ENCODE data around the gene SLC44A5. TPM values are rescaled to one million over a fixed set of nuclear protein-coding genes. Genes with fewer than 3 reads are reported as not detected.

Gene SLC44A5
- total and polyA plus RNA-seq, 2 experiments from 2014 or later = 3.3 to 11.7 TPM

GRCh38 chr1:75470448-75470847, 140.5 kb downstream of the SLC44A5 start (continued):
- TF ChIP-seq CTCF (conservative IDR thresholded peaks at IDR 0.05; ENCODE audit: low read depth in 2 of 2) = no peak

- ATAC-seq (no peak), DNase-seq (ENCODE audit: low spot score) (no peak)
- H3K27me3 ChIP-seq (ENCODE audit: insufficient read depth) = no peaks in the 10 kb centered on the region
- H3K27ac ChIP-seq (ENCODE audit: low read depth) = no peak overlapping the region
- H3K36me3 Mint-ChIP-seq (ENCODE audit: low read depth) = no peaks in the 10 kb centered on the region
- no peak overlapping the region for H3K4me2 ChIP-seq
- no peaks in the 10 kb centered on the region; the same call in 2 of the 3 replicates for H3K9me3 Mint-ChIP-seq
- H2AFZ ChIP-seq = no peak overlapping the region; the same call in 1 of the 2 replicates
- H3K4me1 ChIP-seq (ENCODE audit: insufficient read depth) = no peaks in the 10 kb centered on the region
- no peaks in the 10 kb centered on the region for H4K20me1 ChIP-seq (replicated peaks; ENCODE audit: insufficient read depth)
- H3K9me2 ChIP-seq (ENCODE audit: insufficient read depth) = no peaks in the 10 kb centered on the region
- H3F3A ChIP-seq (replicated peaks; ENCODE audit: low read depth) = no peaks in the 10 kb centered on the region
- H3K4me3 ChIP-seq = no peak overlapping the region
- H3K79me2 ChIP-seq (replicated peaks; ENCODE audit: insufficient read depth) = no peaks in the 10 kb centered on the region
- no peak overlapping the region for H3K27ac Mint-ChIP-seq
- no peaks in the 10 kb centered on the region for H3K27me3 Mint-ChIP-seq (ENCODE audit: insufficient read depth, low read depth, poor library complexity)
- H3K4me1 Mint-ChIP-seq = no peaks in the 10 kb centered on the region
- H3K4me3 Mint-ChIP-seq = no peak overlapping the region
- H3K36me3 ChIP-seq (ENCODE audit: insufficient read depth) = no peaks in the 10 kb centered on the region
- no peak for TF ChIP-seq ETS1 (IDR thresholded peaks at IDR 0.05)
- no peak for TF ChIP-seq ZNF331 (CRISPR knock-in tag; IDR thresholded peaks at IDR 0.05; ENCODE audit: low read depth)
- no peak for TF ChIP-seq REST (IDR thresholded peaks at IDR 0.05; ENCODE audit: unreplicated experiment)
- TF ChIP-seq STAT1 (IDR thresholded peaks at IDR 0.05; ENCODE audit: unreplicated experiment) = no peak
- TF ChIP-seq CREB1 (CRISPR knock-in tag; IDR thresholded peaks at IDR 0.05; ENCODE audit: low read depth) = no peak
- no peak for TF ChIP-seq EZH2 (IDR thresholded peaks at IDR 0.05; ENCODE audit: low read depth, unreplicated experiment)
- no peak for TF ChIP-seq ZNF114 (CRISPR knock-in tag; IDR thresholded peaks at IDR 0.05)
- TF ChIP-seq POLR2AphosphoS5 (IDR thresholded peaks at IDR 0.05; ENCODE audit: low read depth) = no peak
Measured at GRCh38 chr1:75469586-75470173, 141.2 kb downstream of the SLC44A5 start.
